ENCODE data around the gene NMNAT3.

DNA sequence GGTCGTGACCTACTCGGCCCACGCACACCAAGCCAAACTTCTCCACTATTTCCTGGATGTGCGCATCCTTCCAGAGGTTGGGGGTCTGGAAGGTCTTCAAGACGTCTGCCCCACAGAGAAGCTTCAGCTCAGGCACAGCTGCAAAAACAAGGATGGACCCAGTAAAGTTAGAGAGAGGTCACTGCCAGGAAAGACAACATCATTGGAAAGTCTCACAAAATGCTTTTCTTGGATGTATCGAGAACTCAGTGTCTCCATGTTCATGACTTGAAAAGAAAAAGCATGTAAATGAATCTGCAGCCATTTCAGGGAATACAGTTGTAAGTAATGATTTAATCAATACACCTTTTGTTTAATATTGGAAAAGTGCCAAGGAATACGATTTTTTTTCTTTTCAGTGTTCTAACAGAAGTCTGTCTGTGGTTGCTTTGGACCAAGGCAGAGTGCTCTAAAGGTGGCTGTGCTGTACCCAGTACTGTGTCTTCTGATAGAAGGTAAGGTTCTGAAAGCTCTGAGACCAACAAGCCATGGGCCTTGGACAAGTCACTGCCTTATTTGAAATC is 116.4 kb downstream of the NMNAT3 start:
- TF ChIP-seq, protein P1, sequence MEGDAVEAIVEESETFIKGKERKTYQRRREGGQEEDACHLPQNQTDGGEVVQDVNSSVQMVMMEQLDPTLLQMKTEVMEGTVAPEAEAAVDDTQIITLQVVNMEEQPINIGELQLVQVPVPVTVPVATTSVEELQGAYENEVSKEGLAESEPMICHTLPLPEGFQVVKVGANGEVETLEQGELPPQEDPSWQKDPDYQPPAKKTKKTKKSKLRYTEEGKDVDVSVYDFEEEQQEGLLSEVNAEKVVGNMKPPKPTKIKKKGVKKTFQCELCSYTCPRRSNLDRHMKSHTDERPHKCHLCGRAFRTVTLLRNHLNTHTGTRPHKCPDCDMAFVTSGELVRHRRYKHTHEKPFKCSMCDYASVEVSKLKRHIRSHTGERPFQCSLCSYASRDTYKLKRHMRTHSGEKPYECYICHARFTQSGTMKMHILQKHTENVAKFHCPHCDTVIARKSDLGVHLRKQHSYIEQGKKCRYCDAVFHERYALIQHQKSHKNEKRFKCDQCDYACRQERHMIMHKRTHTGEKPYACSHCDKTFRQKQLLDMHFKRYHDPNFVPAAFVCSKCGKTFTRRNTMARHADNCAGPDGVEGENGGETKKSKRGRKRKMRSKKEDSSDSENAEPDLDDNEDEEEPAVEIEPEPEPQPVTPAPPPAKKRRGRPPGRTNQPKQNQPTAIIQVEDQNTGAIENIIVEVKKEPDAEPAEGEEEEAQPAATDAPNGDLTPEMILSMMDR (IDR thresholded peaks at IDR 0.05) = no peak
- TF ChIP-seq ZNF138 (CRISPR knock-in tag; conservative IDR thresholded peaks at IDR 0.05) = no peak
- TF ChIP-seq IRF2 (CRISPR knock-in tag; IDR thresholded peaks at IDR 0.05; ENCODE audit: borderline replicate concordance, low read depth) = no peak
- no peak for TF ChIP-seq JUN (CRISPR knock-in tag; IDR thresholded peaks at IDR 0.05)
- TF ChIP-seq, protein P2, sequence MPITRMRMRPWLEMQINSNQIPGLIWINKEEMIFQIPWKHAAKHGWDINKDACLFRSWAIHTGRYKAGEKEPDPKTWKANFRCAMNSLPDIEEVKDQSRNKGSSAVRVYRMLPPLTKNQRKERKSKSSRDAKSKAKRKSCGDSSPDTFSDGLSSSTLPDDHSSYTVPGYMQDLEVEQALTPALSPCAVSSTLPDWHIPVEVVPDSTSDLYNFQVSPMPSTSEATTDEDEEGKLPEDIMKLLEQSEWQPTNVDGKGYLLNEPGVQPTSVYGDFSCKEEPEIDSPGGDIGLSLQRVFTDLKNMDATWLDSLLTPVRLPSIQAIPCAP (CRISPR knock-in tag; IDR thresholded peaks at IDR 0.05) = no peak
- TF ChIP-seq, protein P3, sequence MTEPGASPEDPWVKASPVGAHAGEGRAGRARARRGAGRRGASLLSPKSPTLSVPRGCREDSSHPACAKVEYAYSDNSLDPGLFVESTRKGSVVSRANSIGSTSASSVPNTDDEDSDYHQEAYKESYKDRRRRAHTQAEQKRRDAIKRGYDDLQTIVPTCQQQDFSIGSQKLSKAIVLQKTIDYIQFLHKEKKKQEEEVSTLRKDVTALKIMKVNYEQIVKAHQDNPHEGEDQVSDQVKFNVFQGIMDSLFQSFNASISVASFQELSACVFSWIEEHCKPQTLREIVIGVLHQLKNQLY (CRISPR knock-in tag; IDR thresholded peaks at IDR 0.05) = no peak
- TF ChIP-seq, protein P4, sequence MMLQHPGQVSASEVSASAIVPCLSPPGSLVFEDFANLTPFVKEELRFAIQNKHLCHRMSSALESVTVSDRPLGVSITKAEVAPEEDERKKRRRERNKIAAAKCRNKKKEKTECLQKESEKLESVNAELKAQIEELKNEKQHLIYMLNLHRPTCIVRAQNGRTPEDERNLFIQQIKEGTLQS (CRISPR knock-in tag; conservative IDR thresholded peaks at IDR 0.05) = no peak
- TF ChIP-seq, protein P5, sequence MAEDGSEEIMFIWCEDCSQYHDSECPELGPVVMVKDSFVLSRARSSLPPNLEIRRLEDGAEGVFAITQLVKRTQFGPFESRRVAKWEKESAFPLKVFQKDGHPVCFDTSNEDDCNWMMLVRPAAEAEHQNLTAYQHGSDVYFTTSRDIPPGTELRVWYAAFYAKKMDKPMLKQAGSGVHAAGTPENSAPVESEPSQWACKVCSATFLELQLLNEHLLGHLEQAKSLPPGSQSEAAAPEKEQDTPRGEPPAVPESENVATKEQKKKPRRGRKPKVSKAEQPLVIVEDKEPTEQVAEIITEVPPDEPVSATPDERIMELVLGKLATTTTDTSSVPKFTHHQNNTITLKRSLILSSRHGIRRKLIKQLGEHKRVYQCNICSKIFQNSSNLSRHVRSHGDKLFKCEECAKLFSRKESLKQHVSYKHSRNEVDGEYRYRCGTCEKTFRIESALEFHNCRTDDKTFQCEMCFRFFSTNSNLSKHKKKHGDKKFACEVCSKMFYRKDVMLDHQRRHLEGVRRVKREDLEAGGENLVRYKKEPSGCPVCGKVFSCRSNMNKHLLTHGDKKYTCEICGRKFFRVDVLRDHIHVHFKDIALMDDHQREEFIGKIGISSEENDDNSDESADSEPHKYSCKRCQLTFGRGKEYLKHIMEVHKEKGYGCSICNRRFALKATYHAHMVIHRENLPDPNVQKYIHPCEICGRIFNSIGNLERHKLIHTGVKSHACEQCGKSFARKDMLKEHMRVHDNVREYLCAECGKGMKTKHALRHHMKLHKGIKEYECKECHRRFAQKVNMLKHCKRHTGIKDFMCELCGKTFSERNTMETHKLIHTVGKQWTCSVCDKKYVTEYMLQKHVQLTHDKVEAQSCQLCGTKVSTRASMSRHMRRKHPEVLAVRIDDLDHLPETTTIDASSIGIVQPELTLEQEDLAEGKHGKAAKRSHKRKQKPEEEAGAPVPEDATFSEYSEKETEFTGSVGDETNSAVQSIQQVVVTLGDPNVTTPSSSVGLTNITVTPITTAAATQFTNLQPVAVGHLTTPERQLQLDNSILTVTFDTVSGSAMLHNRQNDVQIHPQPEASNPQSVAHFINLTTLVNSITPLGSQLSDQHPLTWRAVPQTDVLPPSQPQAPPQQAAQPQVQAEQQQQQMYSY (CRISPR knock-in tag; IDR thresholded peaks at IDR 0.05) = no peak
- TF ChIP-seq, protein P6, sequence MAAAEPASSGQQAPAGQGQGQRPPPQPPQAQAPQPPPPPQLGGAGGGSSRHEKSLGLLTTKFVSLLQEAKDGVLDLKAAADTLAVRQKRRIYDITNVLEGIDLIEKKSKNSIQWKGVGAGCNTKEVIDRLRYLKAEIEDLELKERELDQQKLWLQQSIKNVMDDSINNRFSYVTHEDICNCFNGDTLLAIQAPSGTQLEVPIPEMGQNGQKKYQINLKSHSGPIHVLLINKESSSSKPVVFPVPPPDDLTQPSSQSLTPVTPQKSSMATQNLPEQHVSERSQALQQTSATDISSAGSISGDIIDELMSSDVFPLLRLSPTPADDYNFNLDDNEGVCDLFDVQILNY (CRISPR knock-in tag; IDR thresholded peaks at IDR 0.05) = no peak
- no peak for TF ChIP-seq CBFB (CRISPR knock-in tag; IDR thresholded peaks at IDR 0.05; ENCODE audit: low read depth)

Data from WTC11 (cell line).